Astrocyte (in vitro differentiated cells and primary cell): ENCODE data around the gene FHAD1. TPM values are rescaled to one million over a fixed set of nuclear protein-coding genes. Genes with fewer than 3 reads are reported as not detected.

ENCODE experiments used
- DNase-seq: peaks from one replicate; pipeline ENCODE4 v3.0.0-alpha.2; 2010; ENCODE audit warnings: low read depth
- FAIRE-seq: peaks from 2 replicates; lab custom pipeline; 2011; peaks lifted over from hg19 to GRCh38; lab: Jason Lieb, UNC
- H2AFZ ChIP-seq: 2 replicates; pipeline ENCODE4 v1.6.0; 2012; ENCODE audit warnings: low read depth, low read length, inconsistent platforms
- H3K27ac ChIP-seq: 2 replicates; pipeline ENCODE4 v1.5.1; 2011; ENCODE audit warnings: low read depth, low read length, inconsistent platforms
- H3K27me3 ChIP-seq: 2 replicates; pipeline ENCODE4 v1.6.0; 2011; ENCODE audit warnings: low read length, inconsistent platforms; ENCODE audit not compliant: insufficient read depth
- H3K36me3 ChIP-seq: 2 replicates; pipeline ENCODE4 v1.5.1; 2011; ENCODE audit warnings: low read length, inconsistent platforms; ENCODE audit not compliant: insufficient read depth
- H3K4me1 ChIP-seq: 2 replicates; pipeline ENCODE4 v1.5.1; 2011; ENCODE audit warnings: low read length, inconsistent platforms; ENCODE audit not compliant: insufficient read depth
- H3K4me2 ChIP-seq: 2 replicates; pipeline ENCODE4 v1.6.0; 2012; ENCODE audit warnings: low read length, inconsistent platforms
- H3K4me3 ChIP-seq: 2 replicates; pipeline ENCODE4 v1.5.1; 2011; ENCODE audit warnings: low read depth, mild to moderate bottlenecking, low read length, inconsistent platforms; ENCODE audit not compliant: insufficient read depth
- H3K79me2 ChIP-seq: 2 replicates; pipeline ENCODE4 v1.6.0; 2012; ENCODE audit warnings: mild to moderate bottlenecking, low read length, inconsistent platforms; ENCODE audit not compliant: insufficient read depth
- H3K9ac ChIP-seq: 2 replicates; pipeline ENCODE4 v1.6.0; 2012; ENCODE audit warnings: mild to moderate bottlenecking, low read length, inconsistent platforms
- H3K9me3 ChIP-seq: 2 replicates; pipeline ENCODE4 v1.5.1; 2012; ENCODE audit warnings: low read depth, mild to moderate bottlenecking, low read length, inconsistent platforms; ENCODE audit not compliant: insufficient read depth
- H4K20me1 ChIP-seq: 2 replicates; pipeline ENCODE4 v1.6.0; 2012; ENCODE audit warnings: low read length, inconsistent platforms; ENCODE audit not compliant: insufficient read depth
- H3K27ac Mint-ChIP-seq: one replicate; pipeline ENCODE4 v1.8.0; 2021; ENCODE audit warnings: mild to moderate bottlenecking, mixed read lengths; ENCODE audit not compliant: unreplicated experiment
- H3K27me3 Mint-ChIP-seq: one replicate; pipeline ENCODE4 v1.8.0; 2021; ENCODE audit warnings: low read depth, mixed read lengths; ENCODE audit not compliant: unreplicated experiment
- H3K36me3 Mint-ChIP-seq: one replicate; pipeline ENCODE4 v1.8.0; 2021; ENCODE audit warnings: low read depth, mixed read lengths; ENCODE audit not compliant: unreplicated experiment
- H3K4me1 Mint-ChIP-seq: one replicate; pipeline ENCODE4 v1.8.0; 2021; ENCODE audit warnings: low read depth, mixed read lengths; ENCODE audit not compliant: unreplicated experiment
- H3K4me3 Mint-ChIP-seq: one replicate; pipeline ENCODE4 v1.8.0; 2021; ENCODE audit warnings: mild to moderate bottlenecking, moderate library complexity, mixed read lengths; ENCODE audit not compliant: unreplicated experiment
- H3K9me3 Mint-ChIP-seq: one replicate; pipeline ENCODE4 v1.8.0; 2021; ENCODE audit warnings: mild to moderate bottlenecking, mixed read lengths; ENCODE audit not compliant: unreplicated experiment
- CTCF ChIP-seq: IDR thresholded peaks from 2 replicates; pipeline ENCODE4 v1.5.1; 2011; ENCODE audit warnings: low read depth, mild to moderate bottlenecking, inconsistent platforms, low read length, moderate library complexity; ENCODE audit not compliant: insufficient read depth
- EZH2 ChIP-seq: IDR thresholded peaks from 2 replicates; pipeline ENCODE4 v1.6.1; 2012; ENCODE audit warnings: mild to moderate bottlenecking, low read length, inconsistent platforms; ENCODE audit not compliant: insufficient read depth
- total RNA-seq: library from RNA; stranded (reverse); gene quantifications from 2 replicates; pipeline ENCODE4 v1.2.1, GENCODE V29; 2021

Gene FHAD1
- total RNA-seq, 1 donor from 2014 or later = 0.25 TPM

- Histone ChIP-seq H3K4me1 (peaks cover 3% of the 10 kb centered on the region), H3K9ac (no peak overlapping the region), H3K79me2 (no peaks in the 10 kb centered on the region), H2AFZ (no peak overlapping the region), H3K4me3 (no peak overlapping the region), H4K20me1 (no peaks in the 10 kb centered on the region), H3K9me3 (no peaks in the 10 kb centered on the region), H3K27me3 (peaks cover 8% of the 10 kb centered on the region), H3K27ac (no peak overlapping the region), H3K4me2 (no peak overlapping the region), H3K36me3 (no peaks in the 10 kb centered on the region)
- no peaks in the 10 kb centered on the region for H3K36me3 Mint-ChIP-seq
- H3K27ac Mint-ChIP-seq = no peak overlapping the region
- peaks cover 19% of the 10 kb centered on the region for H3K27me3 Mint-ChIP-seq
- no peak for DNase-seq
- TF ChIP-seq EZH2 = no peak
- TF ChIP-seq CTCF = no peak
- no peak for FAIRE-seq
- no peak overlapping the region for H3K4me3 Mint-ChIP-seq
- H3K9me3 Mint-ChIP-seq = no peaks in the 10 kb centered on the region
- peaks cover 11% of the 10 kb centered on the region for H3K4me1 Mint-ChIP-seq
These were observed 8.6 kb downstream of the FHAD1 start for GRCh38 chr1:15255582-15256149.

GRCh38 chr1:15256584-15256983 lies 9.6 kb downstream of the FHAD1 start:
- no peak overlapping the region for H2AFZ ChIP-seq
- no peaks in the 10 kb centered on the region for H3K9me3 ChIP-seq
- H3K36me3 Mint-ChIP-seq = no peaks in the 10 kb centered on the region
- H3K27ac ChIP-seq = no peak overlapping the region
- no peaks in the 10 kb centered on the region for H3K36me3 ChIP-seq
- TF ChIP-seq EZH2 (no peak), CTCF (no peak)
- H3K27ac Mint-ChIP-seq = no peak overlapping the region
- H3K9ac ChIP-seq = no peak overlapping the region
- H3K4me3 ChIP-seq = no peak overlapping the region
- no peaks in the 10 kb centered on the region for H3K9me3 Mint-ChIP-seq
- no peak overlapping the region for H3K4me3 Mint-ChIP-seq
- no peak for DNase-seq
- peaks cover 8% of the 10 kb centered on the region for H3K27me3 ChIP-seq
- peaks cover 15% of the 10 kb centered on the region for H3K4me1 Mint-ChIP-seq
- no peak overlapping the region for H3K4me2 ChIP-seq
- peaks cover 10% of the 10 kb centered on the region for H3K4me1 ChIP-seq
- peaks cover 19% of the 10 kb centered on the region for H3K27me3 Mint-ChIP-seq
- no peaks in the 10 kb centered on the region for H3K79me2 ChIP-seq
- H4K20me1 ChIP-seq = no peaks in the 10 kb centered on the region
- no peak for FAIRE-seq

- H3K79me2 ChIP-seq = no peaks in the 10 kb centered on the region
- no peak overlapping the region for H3K4me2 ChIP-seq
- no peak overlapping the region for H3K4me3 ChIP-seq
- peaks cover 10% of the 10 kb centered on the region for H3K4me1 ChIP-seq
- peaks cover 3% of the 10 kb centered on the region for H3K27me3 ChIP-seq
- H3K36me3 Mint-ChIP-seq = no peaks in the 10 kb centered on the region
- no peak overlapping the region for H3K9ac ChIP-seq
- no peak for DNase-seq
- H4K20me1 ChIP-seq = no peaks in the 10 kb centered on the region
- no peaks in the 10 kb centered on the region for H3K9me3 ChIP-seq
- H3K27ac ChIP-seq = no peak overlapping the region
- peaks cover 14% of the 10 kb centered on the region for H3K27me3 Mint-ChIP-seq
- H3K4me1 Mint-ChIP-seq = peaks cover 13% of the 10 kb centered on the region
- no peak for TF ChIP-seq CTCF
- TF ChIP-seq EZH2 = no peak
- no peaks in the 10 kb centered on the region for H3K36me3 ChIP-seq
- FAIRE-seq = no peak
- H3K9me3 Mint-ChIP-seq = no peaks in the 10 kb centered on the region
- H3K4me3 Mint-ChIP-seq = no peak overlapping the region
- H2AFZ ChIP-seq = no peak overlapping the region
- H3K27ac Mint-ChIP-seq = no peak overlapping the region
These were observed 10.3 kb downstream of the FHAD1 start for GRCh38 chr1:15257309-15257708.
